Trophoblast cell (in vitro differentiated cells and primary cell): ENCODE results near the gene SNRPA1.

Source experiments
- DNase-seq, 2 donors: peaks; one replicate each; pipeline ENCODE4 v3.0.0-alpha.2; 2016
- H2AFZ ChIP-seq: 2 replicates; pipeline ENCODE4 v1.6.1; 2013; ENCODE audit warnings: low read length, moderate library complexity, mild to moderate bottlenecking; ENCODE audit not compliant: insufficient read depth, poor library complexity
- H2AK5ac ChIP-seq: 2 replicates; pipeline ENCODE4 v1.6.1; 2013; ENCODE audit warnings: mild to moderate bottlenecking, low read length
- H2BK120ac ChIP-seq: 2 replicates; pipeline ENCODE4 v1.6.1; 2013; ENCODE audit warnings: low read length, mild to moderate bottlenecking, moderate library complexity; ENCODE audit not compliant: insufficient read depth, poor library complexity
- H2BK12ac ChIP-seq: 2 replicates; pipeline ENCODE4 v1.6.1; 2013; ENCODE audit warnings: mild to moderate bottlenecking, low read length, moderate library complexity
- H2BK5ac ChIP-seq: 2 replicates; pipeline ENCODE4 v1.6.1; 2013; ENCODE audit warnings: low read length, low read depth, moderate library complexity, mild to moderate bottlenecking; ENCODE audit not compliant: poor library complexity
- H3K14ac ChIP-seq: 2 replicates; pipeline ENCODE4 v1.6.1; 2013; ENCODE audit warnings: mild to moderate bottlenecking, low read length
- H3K18ac ChIP-seq: 2 replicates; pipeline ENCODE4 v1.6.1; 2013; ENCODE audit warnings: mild to moderate bottlenecking, low read length
- H3K23ac ChIP-seq: 2 replicates; pipeline ENCODE4 v1.6.1; 2013; ENCODE audit warnings: low read length
- H3K27ac ChIP-seq: 2 replicates; pipeline ENCODE4 v1.5.1; 2013; ENCODE audit warnings: low read depth, mild to moderate bottlenecking, inconsistent platforms, low read length, moderate library complexity
- H3K27me3 ChIP-seq: 2 replicates; pipeline ENCODE4 v1.6.1; 2013; ENCODE audit warnings: inconsistent platforms, mild to moderate bottlenecking, low read length, moderate library complexity; ENCODE audit not compliant: insufficient read depth
- H3K36me3 ChIP-seq, 2 experiments: 1 replicate in 1 of 2; 2 replicates in 1 of 2; pipeline ENCODE4 v1.6.1; 2013; ENCODE audit warnings: low read length in 2 of 2, mild to moderate bottlenecking in 2 of 2, moderate library complexity in 1 of 2; ENCODE audit not compliant: insufficient read depth in 2 of 2, control insufficient read depth in 1 of 2
- H3K4ac ChIP-seq: 2 replicates; pipeline ENCODE4 v1.6.1; 2013; ENCODE audit warnings: low read depth, mild to moderate bottlenecking, low read length, moderate library complexity
- H3K4me1 ChIP-seq, 2 experiments: 1 replicate in 1 of 2; 2 replicates in 1 of 2; pipeline ENCODE4 v1.6.1; 2013; ENCODE audit warnings: low read length in 2 of 2, mild to moderate bottlenecking in 2 of 2, moderate library complexity in 1 of 2; ENCODE audit not compliant: insufficient read depth in 2 of 2, control insufficient read depth in 1 of 2
- H3K4me2 ChIP-seq: 2 replicates; pipeline ENCODE4 v1.6.1; 2013; ENCODE audit warnings: inconsistent platforms, mild to moderate bottlenecking, low read length, moderate library complexity
- H3K4me3 ChIP-seq: 2 replicates; pipeline ENCODE4 v1.5.1; 2013; ENCODE audit warnings: mild to moderate bottlenecking, low read depth, low read length, inconsistent platforms
- H3K79me1 ChIP-seq: one replicate; pipeline ENCODE4 v1.6.1; 2013; ENCODE audit warnings: low read length
- H3K79me2 ChIP-seq: 2 replicates; pipeline ENCODE4 v1.6.1; 2013; ENCODE audit warnings: low read length, mild to moderate bottlenecking; ENCODE audit not compliant: control insufficient read depth, insufficient read depth, poor library complexity
- H3K9ac ChIP-seq: 2 replicates; pipeline ENCODE4 v1.6.1; 2013; ENCODE audit warnings: mild to moderate bottlenecking, low read length
- H3K9me3 ChIP-seq: 2 replicates; pipeline ENCODE4 v1.6.1; 2013; ENCODE audit warnings: low read depth, mild to moderate bottlenecking, control low read depth, inconsistent platforms, low read length; ENCODE audit not compliant: insufficient read depth
- H4K12ac ChIP-seq: 2 replicates; pipeline ENCODE4 v1.6.1; 2013; ENCODE audit warnings: low read depth, mild to moderate bottlenecking, low read length, moderate library complexity
- H4K8ac ChIP-seq: 2 replicates; pipeline ENCODE4 v1.6.1; 2013; ENCODE audit warnings: low read depth, mild to moderate bottlenecking, low read length, moderate library complexity
- H4K91ac ChIP-seq: one replicate; pipeline ENCODE4 v1.6.1; 2013; ENCODE audit warnings: low read depth, mild to moderate bottlenecking, low read length, moderate library complexity
- WGBS: extraction: QIAGEN DNeasy Blood & Tissue Kit; methylation state at CpG from one replicate; pipeline ENCODE4 v1.1.7; 2013; ENCODE audit warnings: missing lambda C conversion rate; ENCODE audit not compliant: insufficient read length, insufficient coverage; ENCODE audit errors: extremely low coverage; 5-methylcytosine and 5-hydroxymethylcytosine counted together

Gene SNRPA1

GRCh38 chr15:101283931-101284330 is 11.1 kb downstream of the SNRPA1 start:
- H3K36me3 ChIP-seq = peaks cover 23 to 51% of the 10 kb centered on the region in 2 experiments
- no peak overlapping the region for H2AFZ ChIP-seq

GRCh38 chr15:101280007-101280406 is 15.0 kb downstream of the SNRPA1 start:
- no peak overlapping the region for H2AFZ ChIP-seq
- no peak overlapping the region for H4K8ac ChIP-seq
- H3K27me3 ChIP-seq = no peaks in the 10 kb centered on the region
- H4K91ac ChIP-seq = no peak overlapping the region
- H3K36me3 ChIP-seq = peaks cover 16 to 41% of the 10 kb centered on the region in 2 experiments
- H3K79me1 ChIP-seq = peaks cover 6% of the 10 kb centered on the region
- no peak overlapping the region for H3K23ac ChIP-seq
- no peak overlapping the region for H3K4me3 ChIP-seq
- H3K14ac ChIP-seq = no peak overlapping the region
- H3K27ac ChIP-seq = no peak overlapping the region
- peaks cover 4% of the 10 kb centered on the region in 2 experiments for H3K4me1 ChIP-seq
- H3K9ac ChIP-seq = no peak overlapping the region
- peaks cover 5% of the 10 kb centered on the region for H3K79me2 ChIP-seq
- H2BK120ac ChIP-seq = no peak overlapping the region
- no peak overlapping the region for H2BK5ac ChIP-seq
- no peak overlapping the region for H2AK5ac ChIP-seq
- no peak overlapping the region for H3K4me2 ChIP-seq
- H4K12ac ChIP-seq = no peak overlapping the region
- no CpG with 5 or more reads among the region's 2 CpGs for WGBS
- H2BK12ac ChIP-seq = no peak overlapping the region
- H3K18ac ChIP-seq = no peak overlapping the region
- no peaks in the 10 kb centered on the region for H3K9me3 ChIP-seq
- H3K4ac ChIP-seq = no peak overlapping the region
- no peak for DNase-seq

More at GRCh38 chr15:101283931-101284330, 11.1 kb downstream of the SNRPA1 start:
- H2AK5ac ChIP-seq = no peak overlapping the region
- no peak overlapping the region for H3K9ac ChIP-seq
- no peak overlapping the region for H3K14ac ChIP-seq
- H3K4me2 ChIP-seq = no peak overlapping the region
- H3K18ac ChIP-seq = no peak overlapping the region
- no peak overlapping the region for H4K12ac ChIP-seq
- H3K9me3 ChIP-seq = no peaks in the 10 kb centered on the region
- H3K4me1 ChIP-seq = no peaks in the 10 kb centered on the region
- no peak overlapping the region for H2BK12ac ChIP-seq
- no peaks in the 10 kb centered on the region for H3K79me2 ChIP-seq
- H3K79me1 ChIP-seq = no peaks in the 10 kb centered on the region
- no peak overlapping the region for H3K4me3 ChIP-seq
- no peaks in the 10 kb centered on the region for H3K27me3 ChIP-seq
- no CpG with 5 or more reads among the region's 6 CpGs for WGBS
- no peak overlapping the region for H4K91ac ChIP-seq
- H2BK120ac ChIP-seq = no peak overlapping the region
- no peak overlapping the region for H4K8ac ChIP-seq
- no peak overlapping the region for H2BK5ac ChIP-seq
- DNase-seq = no peak
- no peak overlapping the region for H3K27ac ChIP-seq
- no peak overlapping the region for H3K4ac ChIP-seq
- H3K23ac ChIP-seq = no peak overlapping the region

GRCh38 chr15:101277943-101278564 is 17.0 kb downstream of the SNRPA1 start:
- no peak overlapping the region for H3K14ac ChIP-seq
- H3K36me3 ChIP-seq = peaks cover 20 to 42% of the 10 kb centered on the region in 2 experiments
- no CpG with 5 or more reads among the region's 12 CpGs for WGBS
- no peaks in the 10 kb centered on the region for H3K27me3 ChIP-seq
- peak in 1 of 2 donors; percentile 37 for DNase-seq
- H4K12ac ChIP-seq = peak overlapping the region; percentile 63
- H3K79me1 ChIP-seq = peaks cover 6% of the 10 kb centered on the region
- H3K9ac ChIP-seq = no peak overlapping the region
- no peaks in the 10 kb centered on the region for H3K9me3 ChIP-seq
- H3K27ac ChIP-seq = no peak overlapping the region
- H3K23ac ChIP-seq = no peak overlapping the region
- H3K18ac ChIP-seq = no peak overlapping the region
- peak overlapping the region; percentile 81 for H4K8ac ChIP-seq
- H2AFZ ChIP-seq = peak overlapping the region; percentile 81
- H3K4me2 ChIP-seq = peak overlapping the region; percentile 76
- no peak overlapping the region for H2BK5ac ChIP-seq
- H4K91ac ChIP-seq = peak overlapping the region; percentile 23
- peaks cover 4% of the 10 kb centered on the region in 2 experiments for H3K4me1 ChIP-seq
- no peak overlapping the region for H2BK12ac ChIP-seq
- H2BK120ac ChIP-seq = no peak overlapping the region
- H3K79me2 ChIP-seq = peaks cover 5% of the 10 kb centered on the region
- peak overlapping the region; percentile 70 for H3K4me3 ChIP-seq
- no peak overlapping the region for H2AK5ac ChIP-seq
- H3K4ac ChIP-seq = peak overlapping the region; percentile 24

- H3K14ac ChIP-seq = peak within 1 kb of the TSS; percentile 52
- peak within 1 kb of the TSS; percentile 85 for H3K4me3 ChIP-seq
- H2BK5ac ChIP-seq = peak within 1 kb of the TSS; percentile 23
- no peak within 1 kb of the TSS for H2AK5ac ChIP-seq
- peak within 1 kb of the TSS; percentile 20 for H3K18ac ChIP-seq
- peak within 1 kb of the TSS; percentile 87 for H3K9ac ChIP-seq
- peak within 1 kb of the TSS; percentile 44 for H2BK120ac ChIP-seq
- WGBS = no CpG with 5 or more reads among the region's 91 CpGs
- peak within 1 kb of the TSS; percentile 83 for H3K4me2 ChIP-seq
- H3K23ac ChIP-seq = no peak within 1 kb of the TSS
- H3K27me3 ChIP-seq = no peaks in the 10 kb centered on the region
- peak within 1 kb of the TSS; percentile 32 for H3K4ac ChIP-seq
- peak within 1 kb of the TSS; percentile 81 for H2AFZ ChIP-seq
- peak within 1 kb of the TSS; percentile 81 for H4K8ac ChIP-seq
- H3K79me2 ChIP-seq = peaks cover 5% of the 10 kb centered on the region
- H3K79me1 ChIP-seq = peaks cover 6% of the 10 kb centered on the region
- no peaks in the 10 kb centered on the region for H3K9me3 ChIP-seq
- H4K12ac ChIP-seq = peak within 1 kb of the TSS; percentile 63
- peak; percentile 91 to 97 for DNase-seq
- peak within 1 kb of the TSS; percentile 30 for H3K27ac ChIP-seq
- peaks cover 4% of the 10 kb centered on the region in 2 experiments for H3K4me1 ChIP-seq
- peak within 1 kb of the TSS; percentile 52 for H4K91ac ChIP-seq
- H2BK12ac ChIP-seq = no peak within 1 kb of the TSS
- H3K36me3 ChIP-seq = peaks cover 20 to 41% of the 10 kb centered on the region in 2 experiments
These were observed 17.8 kb downstream of the SNRPA1 start, which contains the start of gene SELENOS for GRCh38 chr15:101277038-101277822. Gene SELENOS (minus strand): TSS chr15:101277485. CDS start chr15:101277417, 68 bp downstream.
